Keratinocyte (primary cell): ENCODE measurements around the gene LAMA1. TPM values are rescaled to one million over a fixed set of nuclear protein-coding genes. Genes with fewer than 3 reads are reported as not detected.

Experiments used
- DNase-seq: peaks from one replicate; pipeline ENCODE4 v3.0.0-alpha.2; 2011; ENCODE audit warnings: low read depth, missing footprints, low spot score
- FAIRE-seq: peaks from 2 replicates; lab custom pipeline; 2011; peaks lifted over from hg19 to GRCh38; lab: Jason Lieb, UNC
- H2AFZ ChIP-seq: 2 replicates; pipeline ENCODE4 v1.6.0; 2012; ENCODE audit warnings: low read length, control low read depth, inconsistent platforms; ENCODE audit not compliant: control insufficient read depth
- H3K27ac ChIP-seq: 2 replicates; pipeline ENCODE4 v1.5.1; 2011; ENCODE audit warnings: low read length; ENCODE audit not compliant: control insufficient read depth, insufficient read depth
- H3K27me3 ChIP-seq: 3 replicates; pipeline ENCODE4 v1.6.0; 2011; ENCODE audit warnings: low read length; ENCODE audit not compliant: control insufficient read depth, insufficient read depth; ENCODE audit errors: extremely low read depth
- H3K36me3 ChIP-seq, 2 experiments: 2 replicates in 1 of 2; 3 replicates in 1 of 2; pipeline ENCODE4 v1.5.1; 2011; ENCODE audit warnings: low read length in 2 of 2, mild to moderate bottlenecking in 1 of 2; ENCODE audit not compliant: control insufficient read depth in 2 of 2, insufficient read depth in 2 of 2; ENCODE audit errors: extremely low read depth in 1 of 2
- H3K4me1 ChIP-seq: 3 replicates; pipeline ENCODE4 v1.5.1; 2011; ENCODE audit warnings: low read length; ENCODE audit not compliant: control insufficient read depth, insufficient read depth; ENCODE audit errors: extremely low read depth
- H3K4me2 ChIP-seq: 3 replicates; pipeline ENCODE4 v1.6.0; 2011; ENCODE audit warnings: low read depth, low read length; ENCODE audit not compliant: control insufficient read depth, insufficient read depth; ENCODE audit errors: extremely low read depth
- H3K4me3 ChIP-seq, 3 experiments: fragments of 200-600 bp in 1 of 3; sonication (generic) in 1 of 3; 2 replicates in 2 of 3; 3 replicates in 1 of 3; pipeline ENCODE4 v1.5.1; 2011 to 2016; ENCODE audit warnings: low read length in 3 of 3, mild to moderate bottlenecking in 3 of 3, control low read depth in 2 of 3, inconsistent platforms in 1 of 3, low read depth in 1 of 3, mixed read lengths in 1 of 3, mixed run types in 1 of 3, moderate library complexity in 1 of 3; ENCODE audit not compliant: control insufficient read depth in 2 of 3, insufficient read depth in 2 of 3; ENCODE audit errors: extremely low read depth in 1 of 3
- H3K79me2 ChIP-seq: 2 replicates; pipeline ENCODE4 v1.6.0; 2012; ENCODE audit warnings: low read length; ENCODE audit not compliant: control insufficient read depth, insufficient read depth
- H3K9ac ChIP-seq: 3 replicates; pipeline ENCODE4 v1.6.0; 2011; ENCODE audit warnings: low read length; ENCODE audit not compliant: control insufficient read depth, insufficient read depth; ENCODE audit errors: extremely low read depth
- H3K9me1 ChIP-seq: 3 replicates; pipeline ENCODE4 v1.6.0; 2011; ENCODE audit warnings: low read length; ENCODE audit not compliant: control insufficient read depth, insufficient read depth; ENCODE audit errors: extremely low read depth
- H3K9me3 ChIP-seq: 2 replicates; pipeline ENCODE4 v1.5.1; 2012; ENCODE audit warnings: low read depth, low read length; ENCODE audit not compliant: control insufficient read depth
- H4K20me1 ChIP-seq: 3 replicates; pipeline ENCODE4 v1.6.0; 2011; ENCODE audit warnings: low read length; ENCODE audit not compliant: control insufficient read depth, insufficient read depth; ENCODE audit errors: extremely low read depth
- EZH2 ChIP-seq: IDR thresholded peaks from one replicate; pipeline ENCODE4 v1.6.1; 2012; ENCODE audit warnings: inconsistent platforms, mild to moderate bottlenecking, low read length, moderate library complexity
- dilution Hi-C: fragments of 300-500 bp; cut with MboI; formaldehyde crosslinking; loops from one replicate; pipeline ENCODE4 v1.7.0; 2020; ENCODE audit warnings: low sequenced_read_pairs; ENCODE audit not compliant: extremely low pct_ligation_motif_present
- polyA plus RNA-seq, 5 experiments: library from polyadenylated mRNA; depleted of rRNA in 3 of 5; stranded (reverse) in 3 of 5; stranded (forward) in 1 of 5; unstranded in 1 of 5; fragments of >200 nt; gene quantifications; 1 replicate in 1 of 5; 2 replicates in 3 of 5; 3 replicates in 1 of 5; pipeline versions ENCODE4 v1.2.1 to v1.2.3, GENCODE V29; 2011 to 2012; ENCODE audit warnings: missing spikeins in 2 of 5, low read depth in 1 of 5, low replicate concordance in 1 of 5
- TF ChIP-seq, protein P1 (sequence below), 3 experiments: IDR thresholded peaks in 1 of 3; conservative IDR thresholded peaks in 1 of 3; optimal IDR thresholded peaks in 1 of 3; 2 replicates in 2 of 3; 3 replicates in 1 of 3; pipeline versions ENCODE3 to v1.5.1; 2011; ENCODE audit warnings: low read length in 3 of 3, mild to moderate bottlenecking in 3 of 3, moderate library complexity in 2 of 3, control low read depth in 1 of 3, inconsistent platforms in 1 of 3; ENCODE audit not compliant: insufficient read depth in 2 of 3; ENCODE audit errors: extremely low read depth in 1 of 3

LAMA1 gene
- polyA plus RNA-seq, 1 donor (not counting 4 experiments of a cell fraction or from before 2014, with no cell fraction given), result 2.1 TPM

DNA sequence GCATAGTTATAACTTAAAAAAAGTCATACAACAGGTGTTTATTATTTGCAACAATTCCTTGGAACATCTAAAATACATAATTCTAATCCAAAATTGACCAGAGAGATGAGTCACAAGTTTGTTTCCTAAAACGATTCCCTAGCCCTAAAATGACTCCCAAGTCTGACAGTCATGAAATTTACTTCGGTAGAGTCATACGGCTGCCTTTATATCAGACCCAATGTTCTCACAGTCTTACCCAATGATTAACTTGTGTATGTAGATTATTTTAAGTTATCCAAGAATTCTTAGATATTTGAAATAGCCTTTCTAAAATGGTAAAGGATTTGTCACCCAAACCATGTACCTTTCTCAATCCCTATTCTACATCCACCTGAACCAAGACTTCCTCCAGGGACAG, 174.9 kb downstream of the LAMA1 start:
- H3K27me3 ChIP-seq, result peaks cover 5% of the 10 kb centered on the region
- no peak overlapping the region for H3K27ac ChIP-seq
- DNase-seq (no peak), FAIRE-seq (no peak)
- TF ChIP-seq EZH2, result no peak
- TF ChIP-seq, protein P1, sequence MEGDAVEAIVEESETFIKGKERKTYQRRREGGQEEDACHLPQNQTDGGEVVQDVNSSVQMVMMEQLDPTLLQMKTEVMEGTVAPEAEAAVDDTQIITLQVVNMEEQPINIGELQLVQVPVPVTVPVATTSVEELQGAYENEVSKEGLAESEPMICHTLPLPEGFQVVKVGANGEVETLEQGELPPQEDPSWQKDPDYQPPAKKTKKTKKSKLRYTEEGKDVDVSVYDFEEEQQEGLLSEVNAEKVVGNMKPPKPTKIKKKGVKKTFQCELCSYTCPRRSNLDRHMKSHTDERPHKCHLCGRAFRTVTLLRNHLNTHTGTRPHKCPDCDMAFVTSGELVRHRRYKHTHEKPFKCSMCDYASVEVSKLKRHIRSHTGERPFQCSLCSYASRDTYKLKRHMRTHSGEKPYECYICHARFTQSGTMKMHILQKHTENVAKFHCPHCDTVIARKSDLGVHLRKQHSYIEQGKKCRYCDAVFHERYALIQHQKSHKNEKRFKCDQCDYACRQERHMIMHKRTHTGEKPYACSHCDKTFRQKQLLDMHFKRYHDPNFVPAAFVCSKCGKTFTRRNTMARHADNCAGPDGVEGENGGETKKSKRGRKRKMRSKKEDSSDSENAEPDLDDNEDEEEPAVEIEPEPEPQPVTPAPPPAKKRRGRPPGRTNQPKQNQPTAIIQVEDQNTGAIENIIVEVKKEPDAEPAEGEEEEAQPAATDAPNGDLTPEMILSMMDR (optimal IDR thresholded peaks at IDR 0.05 in 1 of 3, IDR thresholded peaks at IDR 0.05 in 1 of 3, conservative IDR thresholded peaks at IDR 0.05 in 1 of 3; ENCODE audit: extremely low read depth in 1 of 3, insufficient read depth in 2 of 3, low read length in 3 of 3), result no peak
- no peak overlapping the region for H3K4me3 ChIP-seq
- no peak overlapping the region for H2AFZ ChIP-seq
- H3K4me1 ChIP-seq, result no peaks in the 10 kb centered on the region
- H3K9me3 ChIP-seq, result no peaks in the 10 kb centered on the region
- H3K36me3 ChIP-seq, result no peaks in the 10 kb centered on the region
- no peak overlapping the region for H3K9ac ChIP-seq
- dilution Hi-C loops, result no loop called here
- H3K4me2 ChIP-seq, result no peak overlapping the region
- H4K20me1 ChIP-seq, result no peaks in the 10 kb centered on the region
- no peaks in the 10 kb centered on the region for H3K9me1 ChIP-seq
- H3K79me2 ChIP-seq, result no peaks in the 10 kb centered on the region

GRCh38 chr18:6941996-6942395, 175.6 kb downstream of the LAMA1 start:
- FAIRE-seq, result no peak

More at GRCh38 chr18:6941996-6942395, 175.6 kb downstream of the LAMA1 start:
- H3K9me3 ChIP-seq, result no peaks in the 10 kb centered on the region
- H3K4me2 ChIP-seq, result no peak overlapping the region
- H4K20me1 ChIP-seq, result no peaks in the 10 kb centered on the region
- no peak overlapping the region for H3K27ac ChIP-seq
- H3K9me1 ChIP-seq, result no peaks in the 10 kb centered on the region
- no peaks in the 10 kb centered on the region for H3K4me1 ChIP-seq
- H3K36me3 ChIP-seq, result no peaks in the 10 kb centered on the region
- peaks cover 5% of the 10 kb centered on the region for H3K27me3 ChIP-seq
- no peak overlapping the region for H3K4me3 ChIP-seq
- no peaks in the 10 kb centered on the region for H3K79me2 ChIP-seq
- no peak for TF ChIP-seq EZH2
- TF ChIP-seq, protein P1 (optimal IDR thresholded peaks at IDR 0.05 in 1 of 3, IDR thresholded peaks at IDR 0.05 in 1 of 3, conservative IDR thresholded peaks at IDR 0.05 in 1 of 3; ENCODE audit: extremely low read depth in 1 of 3, insufficient read depth in 2 of 3, low read length in 3 of 3), result no peak
- dilution Hi-C loops, result no loop called here
- no peak overlapping the region for H3K9ac ChIP-seq
- DNase-seq, result no peak
- no peak overlapping the region for H2AFZ ChIP-seq
